Ishikawa (cell line): Measurements from ENCODE around the gene SCN4A.

ENCODE experiments used
- CEBPB ChIP-seq: IDR thresholded peaks from 2 replicates; pipeline ENCODE4 v1.6.1; 2012
- CREB1 ChIP-seq: IDR thresholded peaks from 2 replicates; pipeline ENCODE4 v1.6.1; 2012; ENCODE audit warnings: low read depth
- EGR1 ChIP-seq: IDR thresholded peaks from 2 replicates; pipeline ENCODE4 v1.6.1; 2012
- EP300 ChIP-seq: IDR thresholded peaks from 2 replicates; pipeline ENCODE4 v1.6.1; 2012; ENCODE audit warnings: borderline replicate concordance
- FOXM1 ChIP-seq: IDR thresholded peaks from 2 replicates; pipeline ENCODE4 v1.6.1; 2012; ENCODE audit warnings: low read depth, borderline replicate concordance
- MAX ChIP-seq: IDR thresholded peaks from 2 replicates; pipeline ENCODE4 v1.6.1; 2012
- NFIC ChIP-seq: IDR thresholded peaks from 2 replicates; pipeline ENCODE4 v1.6.1; 2012
- RAD21 ChIP-seq: IDR thresholded peaks from 2 replicates; pipeline ENCODE4 v1.6.1; 2012; ENCODE audit warnings: low read depth
- REST ChIP-seq: IDR thresholded peaks from 2 replicates; pipeline ENCODE4 v1.6.1; 2012; ENCODE audit warnings: low read depth, mild to moderate bottlenecking
- TAF1 ChIP-seq: IDR thresholded peaks from 2 replicates; pipeline ENCODE4 v1.6.1; 2012; ENCODE audit warnings: low read depth, mild to moderate bottlenecking
- TCF12 ChIP-seq: IDR thresholded peaks from 2 replicates; pipeline ENCODE4 v1.6.1; 2012; ENCODE audit warnings: low read depth
- TEAD4 ChIP-seq: IDR thresholded peaks from 2 replicates; pipeline ENCODE4 v1.6.1; 2012
- USF1 ChIP-seq: IDR thresholded peaks from 2 replicates; pipeline ENCODE4 v1.6.1; 2012
- YY1 ChIP-seq: IDR thresholded peaks from 2 replicates; pipeline ENCODE4 v1.6.1; 2012; ENCODE audit warnings: low read depth
- ZBTB7A ChIP-seq: IDR thresholded peaks from 2 replicates; pipeline ENCODE4 v1.6.1; 2012; ENCODE audit warnings: low read depth

SCN4A gene

GRCh38 chr17:63946440-63947363 is 26.0 kb downstream of the SCN4A start:
- no peak for TF ChIP-seq EP300
- no peak for TF ChIP-seq YY1
- TF ChIP-seq TEAD4, result no peak
- TF ChIP-seq RAD21, result peak; percentile 55

- no peak for TF ChIP-seq REST
- TF ChIP-seq TAF1, result no peak
- no peak for TF ChIP-seq FOXM1
- no peak for TF ChIP-seq TEAD4
- TF ChIP-seq TCF12, result no peak
- TF ChIP-seq NFIC, result no peak
- peak; percentile 52 for TF ChIP-seq USF1
- TF ChIP-seq CREB1, result no peak
Observed at GRCh38 chr17:63945784-63946439, 26.8 kb downstream of the SCN4A start.

- no peak for TF ChIP-seq EGR1
- TF ChIP-seq TCF12, result no peak
- no peak for TF ChIP-seq FOXM1
- TF ChIP-seq EP300, result no peak
- no peak for TF ChIP-seq YY1
- TF ChIP-seq ZBTB7A, result no peak
- TF ChIP-seq USF1, result no peak
- TF ChIP-seq CEBPB, result no peak
- TF ChIP-seq TEAD4, result no peak
- TF ChIP-seq TAF1, result no peak
- TF ChIP-seq CREB1, result no peak
- no peak for TF ChIP-seq RAD21
Observed at GRCh38 chr17:63944736-63945499, 27.8 kb downstream of the SCN4A start.

GRCh38 chr17:63943745-63944144 is 29.0 kb downstream of the SCN4A start:
- TF ChIP-seq YY1, result no peak
- no peak for TF ChIP-seq CREB1
- TF ChIP-seq REST, result no peak
- TF ChIP-seq MAX, result no peak
- TF ChIP-seq RAD21, result no peak
- TF ChIP-seq TCF12, result no peak
- TF ChIP-seq CEBPB, result no peak
- no peak for TF ChIP-seq FOXM1
- TF ChIP-seq ZBTB7A, result no peak
- TF ChIP-seq EP300, result no peak
- no peak for TF ChIP-seq EGR1
- no peak for TF ChIP-seq USF1
- TF ChIP-seq TAF1, result no peak
- no peak for TF ChIP-seq NFIC
- TF ChIP-seq TEAD4, result no peak
